Measurements from ENCODE around the gene NLRP9. TPM values are rescaled to one million over a fixed set of nuclear protein-coding genes. Genes with fewer than 3 reads are reported as not detected.

NLRP9 gene
- polyA plus RNA-seq, 4 donors: 0.01 TPM; not detected in 2

DNA sequence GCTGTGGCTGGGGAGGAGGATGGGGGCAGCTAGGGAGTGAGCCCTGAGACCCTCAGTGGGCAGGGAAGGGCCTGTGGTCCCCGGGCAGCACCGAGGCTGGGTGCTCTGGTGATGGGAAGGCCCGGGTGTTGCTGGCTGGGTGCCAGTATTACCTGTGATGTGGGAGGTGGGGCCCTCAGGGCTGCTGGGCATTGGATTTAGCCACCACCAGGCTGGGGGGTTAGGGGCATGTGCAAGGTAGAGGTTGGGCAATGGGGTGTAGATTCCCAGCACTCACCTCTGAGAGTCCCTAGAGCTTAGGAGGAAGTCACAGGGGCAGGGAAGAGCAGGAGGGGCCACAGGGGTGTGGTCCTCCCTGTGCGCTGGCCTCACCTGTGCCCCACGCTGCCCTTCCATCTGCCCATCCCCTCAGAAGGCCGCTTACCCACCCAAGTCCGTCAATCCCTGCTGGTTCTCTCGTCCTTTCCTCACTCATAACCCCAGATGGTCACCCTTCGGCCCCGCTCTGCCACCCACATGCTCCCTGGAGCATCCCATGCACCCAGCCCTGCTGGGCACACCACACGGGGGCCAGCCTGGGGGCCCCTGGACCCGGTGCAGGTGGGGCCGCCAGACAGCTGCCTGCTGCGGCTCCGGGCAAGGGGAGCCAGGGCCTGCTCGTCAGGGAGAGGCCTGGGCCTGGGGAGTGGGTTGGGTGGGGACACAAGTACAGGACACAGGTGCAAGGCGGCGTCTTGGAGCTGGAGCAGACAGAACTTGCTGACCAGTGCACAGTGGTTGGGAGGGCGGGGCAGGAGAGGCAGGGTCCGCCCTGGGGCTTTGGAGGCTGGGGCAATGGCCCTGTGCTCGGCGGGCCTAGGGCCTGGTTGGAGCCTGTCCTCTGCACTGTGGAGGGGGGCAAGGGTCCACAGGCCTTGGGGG, 50.7 kb downstream of the NLRP9 start:
- Histone ChIP-seq H3K9me3 (ENCODE audit: control insufficient read depth in 2 of 2, insufficient read depth in 1 of 2, low read depth in 1 of 2, low read length in 1 of 2) (no peaks in the 10 kb centered on the region), H3K4me3 (ENCODE audit: low read depth in 1 of 3, low read length in 3 of 3) (no peak overlapping the region), H3K27ac (ENCODE audit: low read depth in 1 of 3, low read length in 2 of 3) (peak overlapping the region; percentile 88 to 92 (median 89)), H3K4me1 (ENCODE audit: control insufficient read depth in 3 of 3, insufficient read depth in 2 of 3, low read depth in 1 of 3, low read length in 2 of 3) (peaks cover 4 to 71% (median 12%) of the 10 kb centered on the region in 3 donors), H3K27me3 (ENCODE audit: control insufficient read depth in 3 of 3, insufficient read depth in 3 of 3, low read length in 3 of 3) (no peaks in the 10 kb centered on the region), H3K36me3 (ENCODE audit: control insufficient read depth in 3 of 3, insufficient read depth in 2 of 3, low read depth in 1 of 3, low read length in 3 of 3) (peaks cover 8 to 88% (median 33%) of the 10 kb centered on the region in 3 donors)
- WGBS, 3 donors: 21 to 64% (median 34%) methylated on average over 17 to 22 of the region's 22 CpGs
- DNase-seq (peak; percentile 86 to 94), FAIRE-seq (no peak)

- Histone ChIP-seq H3K27me3 (ENCODE audit: control insufficient read depth in 3 of 3, insufficient read depth in 3 of 3, low read length in 3 of 3) (no peaks in the 10 kb centered on the region), H3K9me3 (ENCODE audit: control insufficient read depth in 2 of 2, insufficient read depth in 1 of 2, low read depth in 1 of 2, low read length in 1 of 2) (no peaks in the 10 kb centered on the region), H3K4me3 (ENCODE audit: low read depth in 1 of 3, low read length in 3 of 3) (no peak overlapping the region), H3K36me3 (ENCODE audit: control insufficient read depth in 3 of 3, insufficient read depth in 2 of 3, low read depth in 1 of 3, low read length in 3 of 3) (peaks cover 7 to 87% (median 25%) of the 10 kb centered on the region in 3 donors), H3K4me1 (ENCODE audit: control insufficient read depth in 3 of 3, insufficient read depth in 2 of 3, low read depth in 1 of 3, low read length in 2 of 3) (peaks cover 4 to 71% (median 12%) of the 10 kb centered on the region in 3 donors), H3K27ac (ENCODE audit: low read depth in 1 of 3, low read length in 2 of 3) (peak overlapping the region; percentile 18 to 92 (median 89))
- DNase-seq (no peak), FAIRE-seq (no peak)
- 51 to 77% (median 64%) methylated on average over 27 to 29 of the region's 29 CpGs for WGBS, 3 donors
Measured at GRCh38 chr19:55686311-55687050, 51.7 kb downstream of the NLRP9 start.

DNA sequence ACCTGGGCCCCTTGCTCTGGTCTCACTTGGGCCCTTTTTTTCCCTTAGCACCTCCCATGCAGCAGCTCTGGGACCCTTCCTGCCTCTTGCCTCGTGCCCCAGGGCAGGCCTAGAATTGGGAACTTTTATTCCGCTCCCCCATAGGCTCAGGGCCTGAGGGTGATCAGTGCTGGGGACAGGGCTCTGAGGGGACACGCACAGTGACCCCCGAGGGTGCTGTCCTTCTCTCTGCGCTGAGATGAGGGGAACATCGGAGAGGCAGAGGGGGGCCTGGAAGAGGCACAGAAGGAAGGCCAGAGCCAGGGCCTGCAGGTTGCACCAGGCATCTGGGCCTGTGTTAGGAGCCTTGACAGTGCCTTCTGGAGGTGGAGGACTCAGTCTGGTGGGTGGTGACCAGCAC, 52.4 kb downstream of the NLRP9 start:
- WGBS, 3 donors: 86 to 93% (median 88%) methylated on average over 6 of the region's 6 CpGs
- FAIRE-seq: no peak
- H3K27ac ChIP-seq (ENCODE audit: low read depth in 1 of 3, low read length in 2 of 3): peak overlapping the region in 2 of 3 donors; percentile 89 to 92
- no peak for DNase-seq
- H3K27me3 ChIP-seq (ENCODE audit: control insufficient read depth in 3 of 3, insufficient read depth in 3 of 3, low read length in 3 of 3): no peaks in the 10 kb centered on the region
- H3K36me3 ChIP-seq (ENCODE audit: control insufficient read depth in 3 of 3, insufficient read depth in 2 of 3, low read depth in 1 of 3, low read length in 3 of 3): peaks cover 7 to 86% (median 25%) of the 10 kb centered on the region in 3 donors
- H3K4me3 ChIP-seq (ENCODE audit: low read depth in 1 of 3, low read length in 3 of 3): no peak overlapping the region
- H3K9me3 ChIP-seq (ENCODE audit: control insufficient read depth in 2 of 2, insufficient read depth in 1 of 2, low read depth in 1 of 2, low read length in 1 of 2): no peaks in the 10 kb centered on the region
- H3K4me1 ChIP-seq (ENCODE audit: control insufficient read depth in 3 of 3, insufficient read depth in 2 of 3, low read depth in 1 of 3, low read length in 2 of 3): peaks cover 4 to 74% (median 12%) of the 10 kb centered on the region in 3 donors

DNA sequence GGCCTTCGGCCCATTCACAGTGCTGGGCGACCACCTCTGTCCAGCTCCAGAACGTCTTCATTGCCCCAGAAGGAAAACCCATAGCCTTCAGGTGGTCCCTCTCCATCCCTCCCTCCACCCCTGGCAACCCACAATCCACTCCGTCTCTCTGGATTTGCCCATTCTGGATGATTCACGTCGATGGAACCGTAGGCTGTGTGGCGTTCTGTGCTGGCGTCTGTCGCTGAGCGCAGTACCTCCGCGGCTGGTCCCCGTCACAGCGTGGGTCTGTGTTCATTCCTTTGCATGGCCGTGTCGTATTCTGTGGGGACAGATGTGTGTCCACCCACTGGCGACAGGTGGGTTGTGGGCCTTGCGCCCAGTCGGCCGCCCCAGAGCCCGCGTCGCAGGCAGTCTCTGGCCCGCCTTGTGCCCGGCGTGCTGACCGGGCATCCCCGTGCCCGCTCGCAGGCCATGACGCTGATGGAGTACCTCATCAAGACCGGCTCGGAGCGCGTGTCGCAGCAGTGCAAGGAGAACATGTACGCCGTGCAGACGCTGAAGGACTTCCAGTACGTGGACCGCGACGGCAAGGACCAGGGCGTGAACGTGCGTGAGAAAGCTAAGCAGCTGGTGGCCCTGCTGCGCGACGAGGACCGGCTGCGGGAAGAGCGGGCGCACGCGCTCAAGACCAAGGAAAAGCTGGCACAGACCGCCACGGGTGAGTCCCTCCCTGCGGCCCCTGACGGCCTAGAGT, 53.1 kb downstream of the NLRP9 start:
- Histone ChIP-seq H3K4me3 (ENCODE audit: low read depth in 1 of 3, low read length in 3 of 3) (no peak overlapping the region), H3K9me3 (ENCODE audit: control insufficient read depth in 2 of 2, insufficient read depth in 1 of 2, low read depth in 1 of 2, low read length in 1 of 2) (no peaks in the 10 kb centered on the region), H3K27me3 (ENCODE audit: control insufficient read depth in 3 of 3, insufficient read depth in 3 of 3, low read length in 3 of 3) (no peaks in the 10 kb centered on the region), H3K36me3 (ENCODE audit: control insufficient read depth in 3 of 3, insufficient read depth in 2 of 3, low read depth in 1 of 3, low read length in 3 of 3) (peaks cover 4 to 86% (median 22%) of the 10 kb centered on the region in 3 donors), H3K27ac (ENCODE audit: low read depth in 1 of 3, low read length in 2 of 3) (peak overlapping the region; percentile 89 to 93 (median 92)), H3K4me1 (ENCODE audit: control insufficient read depth in 3 of 3, insufficient read depth in 2 of 3, low read depth in 1 of 3, low read length in 2 of 3) (peaks cover 4 to 71% (median 12%) of the 10 kb centered on the region in 3 donors)
- 88 to 94% (median 90%) methylated on average over 52 to 60 of the region's 60 CpGs for WGBS, 3 donors
- DNase-seq (no peak), FAIRE-seq (no peak)

DNA sequence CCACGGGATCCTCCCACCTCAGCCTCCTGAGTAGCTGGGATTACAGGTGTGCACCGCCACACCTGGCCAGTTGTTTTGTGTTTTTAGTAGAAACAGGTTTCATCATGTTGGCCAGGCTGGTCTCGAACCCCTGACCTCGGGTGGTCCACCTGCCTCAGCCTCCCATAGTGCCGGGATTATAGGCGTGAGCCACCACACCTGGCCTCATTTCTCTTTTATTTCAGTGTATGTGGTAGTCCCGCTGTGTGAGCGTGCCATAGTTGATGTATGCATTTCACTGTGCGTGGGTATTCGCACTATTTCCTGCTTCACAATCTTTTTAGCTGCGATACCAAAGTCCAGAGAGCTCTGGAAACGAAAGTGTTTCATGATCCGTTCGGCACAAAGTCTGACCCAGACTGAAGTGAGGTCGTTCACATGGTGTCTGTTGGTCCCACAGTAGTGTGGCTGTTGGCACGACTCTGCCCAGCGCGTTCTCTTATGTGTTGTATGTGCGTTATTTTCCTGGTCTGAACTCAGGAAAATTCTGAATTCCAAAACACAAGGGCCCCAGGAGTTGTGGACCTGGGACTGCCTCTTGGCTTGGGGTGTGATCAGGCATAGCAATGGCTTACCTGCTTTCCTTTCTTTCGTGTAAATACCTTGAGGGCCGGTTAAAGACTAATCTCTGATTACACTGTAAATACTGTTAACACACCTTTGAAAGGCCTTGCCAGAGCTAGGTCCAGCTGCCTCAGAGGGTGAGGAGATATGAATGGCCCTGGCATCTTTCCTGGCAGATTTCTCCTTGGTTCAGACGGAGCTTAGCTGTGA, 54.5 kb downstream of the NLRP9 start:
- H3K9me3 ChIP-seq (ENCODE audit: control insufficient read depth in 2 of 2, insufficient read depth in 1 of 2, low read depth in 1 of 2, low read length in 1 of 2): no peaks in the 10 kb centered on the region
- H3K36me3 ChIP-seq (ENCODE audit: control insufficient read depth in 3 of 3, insufficient read depth in 2 of 3, low read depth in 1 of 3, low read length in 3 of 3): peaks cover 0 to 87% (median 27%) of the 10 kb centered on the region in 3 donors
- no peaks in the 10 kb centered on the region for H3K27me3 ChIP-seq (ENCODE audit: control insufficient read depth in 3 of 3, insufficient read depth in 3 of 3, low read length in 3 of 3)
- WGBS, 3 donors: 19 to 69% (median 41%) methylated on average over 22 of the region's 22 CpGs
- DNase-seq (peak; percentile 94 to 97), FAIRE-seq (no peak)
- H3K4me1 ChIP-seq (ENCODE audit: control insufficient read depth in 3 of 3, insufficient read depth in 2 of 3, low read depth in 1 of 3, low read length in 2 of 3): peaks cover 4 to 71% (median 14%) of the 10 kb centered on the region in 3 donors
- peak overlapping the region; percentile 89 to 93 (median 92) for H3K27ac ChIP-seq (ENCODE audit: low read depth in 1 of 3, low read length in 2 of 3)
- peak overlapping the region in 1 of 3 donors; percentile 10 for H3K4me3 ChIP-seq (ENCODE audit: low read depth in 1 of 3, low read length in 3 of 3)

DNA sequence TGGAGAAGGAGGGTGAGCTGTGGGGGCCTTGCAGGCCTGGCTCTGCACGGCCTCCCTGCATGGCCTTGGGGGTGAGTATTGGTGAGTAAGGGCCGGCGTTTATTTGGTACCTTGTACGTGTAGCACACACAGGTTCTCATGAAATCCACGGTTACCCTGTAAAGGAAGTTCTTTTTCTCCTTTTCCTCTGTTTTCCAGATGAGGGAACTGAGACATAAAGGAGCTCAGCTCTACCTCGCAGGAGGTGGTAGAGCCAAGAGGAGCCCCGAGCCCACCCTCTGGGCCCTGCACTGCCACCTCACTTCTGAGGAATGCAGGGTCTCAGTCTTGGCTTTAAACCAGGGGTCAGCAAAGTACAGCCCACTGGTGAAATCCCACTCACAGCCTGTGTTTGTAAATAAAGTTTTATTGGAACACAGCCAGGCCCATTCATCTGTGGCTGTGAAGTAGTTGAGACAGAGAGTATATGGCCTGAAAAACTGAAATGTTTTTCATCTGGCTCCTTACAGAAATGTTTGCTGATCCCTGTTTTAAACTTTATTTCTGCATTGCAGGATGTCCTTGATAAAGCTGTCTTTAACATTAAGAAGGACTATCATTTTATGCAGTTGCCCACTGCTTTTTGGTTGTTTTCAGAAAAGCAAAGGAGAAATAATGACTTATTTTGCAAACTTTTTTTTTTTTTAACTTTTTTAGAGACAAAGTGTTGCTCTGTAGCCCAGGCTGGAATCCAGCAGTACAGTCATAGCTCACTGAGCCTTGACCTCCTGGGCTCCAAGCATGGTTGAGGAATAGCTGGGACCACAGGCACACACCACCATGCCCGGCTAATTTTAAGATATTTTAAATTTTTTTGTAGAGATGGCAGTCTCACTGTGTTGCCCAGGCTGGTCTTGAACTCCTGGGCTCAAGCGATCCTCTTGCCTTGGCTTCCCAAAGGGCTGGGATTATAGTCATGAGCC, 56.8 kb downstream of the NLRP9 start:
- DNase-seq: no peak
- no peaks in the 10 kb centered on the region for H3K9me3 ChIP-seq (ENCODE audit: control insufficient read depth in 2 of 2, insufficient read depth in 1 of 2, low read depth in 1 of 2, low read length in 1 of 2)
- H3K36me3 ChIP-seq (ENCODE audit: control insufficient read depth in 3 of 3, insufficient read depth in 2 of 3, low read depth in 1 of 3, low read length in 3 of 3): peaks cover 0 to 80% (median 28%) of the 10 kb centered on the region in 3 donors
- no peak for FAIRE-seq
- H3K4me1 ChIP-seq (ENCODE audit: control insufficient read depth in 3 of 3, insufficient read depth in 2 of 3, low read depth in 1 of 3, low read length in 2 of 3): peaks cover 10 to 73% (median 16%) of the 10 kb centered on the region in 3 donors
- no peaks in the 10 kb centered on the region for H3K27me3 ChIP-seq (ENCODE audit: control insufficient read depth in 3 of 3, insufficient read depth in 3 of 3, low read length in 3 of 3)
- H3K4me3 ChIP-seq (ENCODE audit: low read depth in 1 of 3, low read length in 3 of 3): no peak overlapping the region
- 83 to 87% (median 87%) methylated on average over 9 of the region's 9 CpGs for WGBS, 3 donors
- peak overlapping the region in 2 of 3 donors; percentile 12 to 45 for H3K27ac ChIP-seq (ENCODE audit: low read depth in 1 of 3, low read length in 2 of 3)

Measured in small intestine (tissue), 7 donors.